PC-3 (cell line): ENCODE data around the gene LMBR1L. TPM values are rescaled to one million over a fixed set of nuclear protein-coding genes. Genes with fewer than 3 reads are reported as not detected.

Experiments
- total RNA-seq: library from RNA; depleted of rRNA; stranded (reverse); fragments of >200 nt; gene quantifications from 2 replicates; pipeline ENCODE4 v1.2.3, GENCODE V29; 2014; rRNA removed

The LMBR1L gene
- total RNA-seq, 1 experiment from 2014 or later = 17.1 TPM

Other genes with a start within 250 kb of the LMBR1L start
- 7.6 and 8.3 TPM in 2 replicates for gene RND1, start 245.0 kb downstream of the LMBR1L start, total RNA-seq
- gene FKBP11, start 185.4 kb downstream of the LMBR1L start, total RNA-seq = 9.7 and 16.4 TPM in 2 replicates
- 85.5 and 93.0 TPM in 2 replicates for gene ARF3, start 153.4 kb downstream of the LMBR1L start, total RNA-seq
- 3.7 and 7.4 TPM in 2 replicates for gene WNT10B, start 139.1 kb downstream of the LMBR1L start, total RNA-seq
- not detected in 2 replicates for gene WNT1, start 132.5 kb downstream of the LMBR1L start, total RNA-seq
- 3.5 and 5.6 TPM in 2 replicates for gene DDN, start 111.5 kb downstream of the LMBR1L start, total RNA-seq
- gene PRKAG1, start 92.1 kb downstream of the LMBR1L start, total RNA-seq = 62.1 and 66.5 TPM in 2 replicates
- 41.9 and 51.7 TPM in 2 replicates for gene KMT2D, start 50.1 kb downstream of the LMBR1L start, total RNA-seq
- gene RHEBL1, start 40.9 kb downstream of the LMBR1L start, total RNA-seq = 4.2 and 5.0 TPM in 2 replicates
- gene DHH, start 16.0 kb downstream of the LMBR1L start, total RNA-seq = 0.04 and 0.23 TPM in 2 replicates
- 4,374 and 4,720 TPM in 2 replicates for gene TUBA1B, start 20.5 kb upstream of the LMBR1L start, total RNA-seq
- gene TUBA1A, start 78.2 kb upstream of the LMBR1L start, total RNA-seq = 46.1 and 46.9 TPM in 2 replicates
- gene TUBA1C, start 154.2 kb upstream of the LMBR1L start, total RNA-seq = 1,285 and 1,376 TPM in 2 replicates
- gene PRPH, start 184.3 kb upstream of the LMBR1L start, total RNA-seq = 0.15 TPM in 1 of 2 replicates, not detected in the other
- gene TROAP, start 212.4 kb upstream of the LMBR1L start, total RNA-seq = 99.2 and 103 TPM in 2 replicates
- 5.3 and 6.9 TPM in 2 replicates for gene C1QL4, start 226.3 kb upstream of the LMBR1L start, total RNA-seq
- gene DNAJC22, start 236.0 kb upstream of the LMBR1L start, total RNA-seq = 12.9 and 16.8 TPM in 2 replicates